ENCODE measurements around the gene KRT15. TPM values are rescaled to one million over a fixed set of nuclear protein-coding genes. Genes with fewer than 3 reads are reported as not detected.

Gene KRT15
- total and polyA plus RNA-seq, 4 donors, result 15.2 to 51.7 (median 27.0) TPM

DNA sequence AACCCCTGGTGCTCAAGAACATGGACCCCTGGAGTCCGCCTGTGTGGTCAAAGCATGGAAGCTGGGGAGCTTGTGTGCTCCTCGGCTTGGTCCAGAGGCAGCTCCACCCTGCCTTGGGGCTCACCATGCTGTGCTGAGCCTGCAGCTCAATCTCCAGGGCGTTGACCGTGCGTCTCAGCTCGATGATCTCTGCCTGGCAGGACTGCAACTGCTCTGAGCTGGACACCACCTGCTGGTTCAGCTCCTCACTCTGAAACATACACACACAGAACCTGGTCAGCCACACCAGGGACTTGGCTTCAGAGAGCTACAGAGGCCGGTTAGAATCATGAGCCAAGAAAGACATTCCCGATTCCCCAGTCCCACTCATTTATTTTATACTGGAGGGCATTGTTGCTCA is 40.5 kb downstream of the KRT15 start:
- H3K27me3 ChIP-seq (ENCODE audit: control insufficient read depth in 3 of 3, insufficient read depth in 3 of 3, low read length in 2 of 3), result no peaks in the 10 kb centered on the region
- DNase-seq (no peak), ATAC-seq (ENCODE audit: insufficient read depth, low FRiP score) (no peak)
- no peaks in the 10 kb centered on the region for H3K36me3 ChIP-seq (ENCODE audit: control insufficient read depth in 4 of 4, insufficient read depth in 4 of 4, low read length in 4 of 4)
- no peaks in the 10 kb centered on the region for H3K9me3 ChIP-seq (ENCODE audit: control insufficient read depth in 4 of 4, insufficient read depth in 3 of 4, low read length in 3 of 4)
- H3K27ac ChIP-seq (ENCODE audit: low read depth in 1 of 2, low read length in 1 of 2), result no peak overlapping the region
- H3K4me1 ChIP-seq (ENCODE audit: control insufficient read depth in 5 of 5, insufficient read depth in 5 of 5, low read length in 5 of 5), result no peaks in the 10 kb centered on the region
- H3K9ac ChIP-seq (ENCODE audit: insufficient read depth in 1 of 2, low read length in 2 of 2), result no peak overlapping the region
- H3K4me3 ChIP-seq, result no peak overlapping the region
- TF ChIP-seq, protein P1, sequence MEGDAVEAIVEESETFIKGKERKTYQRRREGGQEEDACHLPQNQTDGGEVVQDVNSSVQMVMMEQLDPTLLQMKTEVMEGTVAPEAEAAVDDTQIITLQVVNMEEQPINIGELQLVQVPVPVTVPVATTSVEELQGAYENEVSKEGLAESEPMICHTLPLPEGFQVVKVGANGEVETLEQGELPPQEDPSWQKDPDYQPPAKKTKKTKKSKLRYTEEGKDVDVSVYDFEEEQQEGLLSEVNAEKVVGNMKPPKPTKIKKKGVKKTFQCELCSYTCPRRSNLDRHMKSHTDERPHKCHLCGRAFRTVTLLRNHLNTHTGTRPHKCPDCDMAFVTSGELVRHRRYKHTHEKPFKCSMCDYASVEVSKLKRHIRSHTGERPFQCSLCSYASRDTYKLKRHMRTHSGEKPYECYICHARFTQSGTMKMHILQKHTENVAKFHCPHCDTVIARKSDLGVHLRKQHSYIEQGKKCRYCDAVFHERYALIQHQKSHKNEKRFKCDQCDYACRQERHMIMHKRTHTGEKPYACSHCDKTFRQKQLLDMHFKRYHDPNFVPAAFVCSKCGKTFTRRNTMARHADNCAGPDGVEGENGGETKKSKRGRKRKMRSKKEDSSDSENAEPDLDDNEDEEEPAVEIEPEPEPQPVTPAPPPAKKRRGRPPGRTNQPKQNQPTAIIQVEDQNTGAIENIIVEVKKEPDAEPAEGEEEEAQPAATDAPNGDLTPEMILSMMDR (IDR thresholded peaks at IDR 0.05; ENCODE audit: control extremely low read depth, extremely low read depth), result no peak
- 92 to 94% methylated on average over 8 of the region's 8 CpGs for WGBS, 2 donors

DNA sequence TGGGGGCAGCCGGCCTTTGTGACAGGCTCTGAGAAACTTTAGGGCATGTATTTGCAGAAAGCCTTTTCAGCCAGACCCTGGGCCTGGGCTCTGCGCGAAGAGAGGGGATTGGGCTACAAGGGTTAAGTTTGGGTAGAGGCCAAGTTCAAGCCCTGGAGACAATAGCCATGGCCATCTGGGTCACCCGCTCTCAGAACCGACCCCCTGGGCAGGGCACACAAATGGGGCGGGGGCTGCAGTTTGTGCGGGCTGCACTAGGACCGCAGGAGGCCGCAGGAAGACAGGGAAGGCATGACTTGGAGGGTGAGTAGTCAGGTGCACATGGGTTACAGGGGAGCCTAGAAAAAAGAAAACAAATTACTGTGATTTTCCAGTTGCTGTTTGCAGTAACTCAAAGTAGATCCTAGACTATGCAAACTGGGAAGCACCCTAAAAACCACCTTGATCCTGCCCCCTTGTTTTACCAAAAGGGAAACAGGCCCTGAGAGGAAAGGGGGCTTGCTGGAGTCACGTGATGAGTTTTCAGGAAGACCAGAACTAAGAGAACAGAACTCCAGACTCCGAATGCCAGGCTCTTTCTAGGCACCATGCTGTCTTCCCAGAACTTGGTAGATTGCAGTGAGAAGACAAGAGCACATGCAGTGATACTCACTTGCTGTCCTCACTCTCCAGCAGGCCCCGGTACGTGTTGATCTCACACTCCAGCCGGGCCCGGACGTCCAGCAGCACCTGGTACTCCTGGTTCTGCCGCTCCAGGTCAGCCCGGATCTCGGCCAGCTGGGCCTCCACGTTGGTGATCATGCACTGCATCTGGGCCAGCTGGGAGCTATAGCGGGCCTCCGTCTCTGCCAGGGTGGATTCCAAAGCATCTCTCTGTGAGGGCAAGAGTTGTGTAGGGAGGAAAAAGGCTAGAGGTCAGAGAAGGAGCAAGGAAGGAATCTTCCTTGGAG is 41.5 kb downstream of the KRT15 start:
- Histone ChIP-seq H3K9me3 (ENCODE audit: control insufficient read depth in 4 of 4, insufficient read depth in 3 of 4, low read length in 3 of 4) (no peaks in the 10 kb centered on the region), H3K4me3 (no peak overlapping the region), H3K9ac (ENCODE audit: insufficient read depth in 1 of 2, low read length in 2 of 2) (no peak overlapping the region), H3K27ac (ENCODE audit: low read depth in 1 of 2, low read length in 1 of 2) (no peak overlapping the region), H3K36me3 (ENCODE audit: control insufficient read depth in 4 of 4, insufficient read depth in 4 of 4, low read length in 4 of 4) (no peaks in the 10 kb centered on the region), H3K27me3 (ENCODE audit: control insufficient read depth in 3 of 3, insufficient read depth in 3 of 3, low read length in 2 of 3) (no peaks in the 10 kb centered on the region), H3K4me1 (ENCODE audit: control insufficient read depth in 5 of 5, insufficient read depth in 5 of 5, low read length in 5 of 5) (no peaks in the 10 kb centered on the region)
- WGBS, 2 donors, result 86 to 92% methylated on average over 22 of the region's 22 CpGs
- ATAC-seq (ENCODE audit: insufficient read depth, low FRiP score) (no peak), DNase-seq (no peak)
- TF ChIP-seq, protein P1 (IDR thresholded peaks at IDR 0.05; ENCODE audit: control extremely low read depth, extremely low read depth), result no peak

DNA sequence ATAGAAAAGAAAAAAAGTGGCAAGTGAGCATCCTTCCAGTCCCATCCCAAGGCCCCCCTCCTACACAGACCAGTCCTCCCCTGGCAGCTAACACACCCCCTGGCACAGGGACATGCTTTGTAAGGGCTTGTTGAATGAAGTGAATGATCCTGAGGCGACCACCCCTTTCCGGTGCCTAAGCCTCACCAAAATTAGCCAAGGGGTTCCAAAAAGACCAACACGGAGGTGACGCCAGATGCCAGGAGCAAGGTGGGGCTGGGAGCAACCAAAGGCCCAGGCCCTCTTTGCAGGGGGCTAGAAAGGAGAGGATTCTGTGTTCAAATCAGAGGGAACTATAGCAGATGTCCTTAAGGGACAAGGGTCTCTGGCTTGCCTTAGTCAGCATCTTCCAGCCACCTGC is 43.3 kb downstream of the KRT15 start:
- ATAC-seq (ENCODE audit: insufficient read depth, low FRiP score), result no peak
- Histone ChIP-seq H3K4me1 (ENCODE audit: control insufficient read depth in 5 of 5, insufficient read depth in 5 of 5, low read length in 5 of 5) (no peaks in the 10 kb centered on the region), H3K36me3 (ENCODE audit: control insufficient read depth in 4 of 4, insufficient read depth in 4 of 4, low read length in 4 of 4) (no peaks in the 10 kb centered on the region), H3K27me3 (ENCODE audit: control insufficient read depth in 3 of 3, insufficient read depth in 3 of 3, low read length in 2 of 3) (no peaks in the 10 kb centered on the region), H3K27ac (ENCODE audit: low read depth in 1 of 2, low read length in 1 of 2) (no peak overlapping the region), H3K4me3 (no peak overlapping the region), H3K9ac (ENCODE audit: insufficient read depth in 1 of 2, low read length in 2 of 2) (no peak overlapping the region), H3K9me3 (ENCODE audit: control insufficient read depth in 4 of 4, insufficient read depth in 3 of 4, low read length in 3 of 4) (peaks cover 0 to 4% (median 2%) of the 10 kb centered on the region in 4 donors)
- DNase-seq, result no peak
- TF ChIP-seq, protein P1 (IDR thresholded peaks at IDR 0.05; ENCODE audit: control extremely low read depth, extremely low read depth), result no peak
- whole genome bisulfite sequencing, 2 donors, result 93% methylated on average over 4 of the region's 4 CpGs
